ENCODE results near the gene PTP4A2.

The PTP4A2 gene

DNA sequence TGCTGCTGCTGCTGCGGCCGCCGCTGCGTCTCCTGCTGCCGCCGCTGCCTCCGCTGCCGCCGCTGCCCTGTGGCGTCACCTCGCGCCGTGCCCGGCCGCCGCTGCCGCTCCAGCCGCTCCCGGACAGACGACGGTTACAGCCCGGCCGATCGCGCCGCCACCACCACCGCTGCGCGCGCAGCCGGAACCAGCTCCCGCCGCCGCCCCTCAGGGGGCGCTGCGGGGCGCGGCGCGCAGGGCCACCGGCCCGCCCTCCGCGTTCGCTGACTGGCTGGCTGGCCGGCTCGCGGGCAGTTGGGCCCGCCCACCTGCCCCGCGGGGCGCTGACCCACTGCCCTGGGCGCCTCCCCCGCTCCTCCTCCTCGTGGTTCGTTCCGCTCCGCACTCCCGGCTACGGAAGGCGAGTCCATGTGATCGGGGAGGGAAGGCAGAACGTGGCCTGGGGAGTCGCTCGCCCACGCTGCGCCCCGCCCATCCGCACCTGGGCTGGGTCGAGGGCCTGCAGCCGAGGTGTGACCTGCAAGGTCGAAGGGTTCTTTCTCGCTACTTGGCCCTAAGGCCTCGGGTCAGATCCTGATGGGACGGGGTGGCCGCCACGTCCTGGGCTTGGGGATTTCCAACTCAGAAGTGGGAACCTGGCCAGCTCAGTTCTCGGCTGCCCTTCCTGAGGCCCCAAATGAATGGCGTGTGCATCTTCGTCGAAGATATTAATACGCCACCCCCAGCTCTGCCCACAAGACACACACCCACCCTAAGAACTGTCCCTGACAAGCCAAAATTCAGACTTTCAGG is at the start of gene PTP4A2:
PTP4A2 (minus strand) TSS at position 185 of the 792 bp plus-strand sequence. CDS start 19,303 bp downstream, outside the sequence.
- DNase-seq (ENCODE audit: low spot score): peak; percentile 91

DNA sequence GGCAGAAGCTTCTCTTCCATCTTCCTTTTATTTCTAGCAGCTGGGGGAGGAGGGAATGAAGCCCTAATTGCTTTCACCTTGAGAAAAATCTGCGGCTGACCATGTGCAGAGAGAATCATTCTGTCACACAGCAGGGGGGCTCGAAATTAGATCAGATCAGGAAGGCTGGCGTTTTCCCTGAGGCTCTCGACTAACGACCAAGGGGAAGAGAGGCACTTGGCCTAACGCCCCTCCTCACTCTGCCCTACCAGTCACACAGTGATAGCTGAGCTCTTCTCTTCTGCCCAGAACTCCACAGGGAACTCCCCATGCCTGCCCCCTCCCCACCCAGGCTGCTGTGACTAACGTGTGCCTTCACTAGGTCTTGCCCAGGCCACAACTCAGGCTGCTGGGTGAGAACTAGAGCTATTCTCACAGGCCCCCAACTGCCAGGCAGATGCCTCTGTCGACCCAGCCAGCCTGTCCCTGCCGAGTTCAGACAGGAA is 49.0 kb upstream of the PTP4A2 start:
- DNase-seq (ENCODE audit: low spot score): no peak

DNA sequence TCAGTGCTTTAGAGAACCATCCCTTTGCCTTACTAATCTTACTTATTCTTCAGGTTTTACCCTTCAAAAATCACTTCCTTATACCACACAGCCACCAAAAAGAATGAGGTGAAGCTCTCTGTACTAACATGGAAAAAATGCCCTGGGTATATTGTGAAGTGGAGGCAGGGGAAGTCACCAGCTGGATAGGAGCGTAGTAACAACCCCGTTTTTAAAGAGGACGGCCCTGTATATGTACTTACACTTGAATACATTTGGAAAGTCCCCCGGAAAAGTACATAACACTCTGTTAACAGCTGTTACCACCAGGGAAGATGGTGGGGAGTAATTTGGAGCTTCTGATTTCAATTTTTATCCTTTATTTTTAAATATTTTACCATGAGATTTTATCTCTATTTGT is 47.3 kb upstream of the PTP4A2 start:
- no peak for DNase-seq (ENCODE audit: low spot score)

DNA sequence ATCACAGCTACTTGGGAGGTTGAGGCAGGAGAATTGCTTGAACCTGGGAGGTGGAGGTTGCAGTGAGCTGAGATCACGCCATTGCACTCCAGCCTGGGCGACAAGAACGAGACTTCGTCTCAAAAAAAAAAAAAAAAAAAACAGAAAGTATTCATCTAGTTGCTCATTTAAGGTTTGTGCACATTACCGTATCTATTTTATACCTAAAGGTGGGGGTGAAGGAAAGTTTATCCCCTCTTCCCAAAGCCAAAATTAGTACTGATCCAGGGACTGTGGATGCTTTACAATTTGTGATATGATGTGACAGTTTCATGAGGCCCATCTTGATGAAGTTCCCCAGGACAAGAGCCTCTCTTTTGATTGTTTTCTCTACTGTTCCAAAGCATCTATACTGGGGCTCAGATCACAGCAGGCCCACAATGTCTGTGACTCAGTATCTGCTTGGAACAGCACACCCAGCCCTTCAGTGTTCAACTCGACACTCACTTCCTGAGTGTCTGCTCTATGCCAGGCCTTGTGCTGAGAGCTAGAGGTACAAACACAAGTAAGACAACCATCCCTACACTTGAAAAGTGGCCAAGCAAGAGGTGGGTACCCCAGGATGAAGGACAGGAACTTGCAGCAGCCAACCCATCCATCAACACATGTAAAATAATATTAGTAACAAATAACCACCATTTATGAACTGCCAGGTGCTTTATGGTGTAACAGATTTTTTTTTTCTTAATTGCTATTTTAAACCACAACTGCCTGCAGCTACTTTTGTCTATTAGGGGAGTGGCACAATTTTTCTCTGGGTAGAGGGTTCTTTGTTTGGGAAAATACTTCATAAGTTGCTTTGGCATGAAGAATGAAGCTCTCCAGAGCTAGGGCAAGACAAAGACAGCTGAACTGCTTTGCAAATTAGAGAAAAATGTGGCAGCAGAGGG is 46.5 kb upstream of the PTP4A2 start:
- DNase-seq (ENCODE audit: low spot score): no peak

DNA sequence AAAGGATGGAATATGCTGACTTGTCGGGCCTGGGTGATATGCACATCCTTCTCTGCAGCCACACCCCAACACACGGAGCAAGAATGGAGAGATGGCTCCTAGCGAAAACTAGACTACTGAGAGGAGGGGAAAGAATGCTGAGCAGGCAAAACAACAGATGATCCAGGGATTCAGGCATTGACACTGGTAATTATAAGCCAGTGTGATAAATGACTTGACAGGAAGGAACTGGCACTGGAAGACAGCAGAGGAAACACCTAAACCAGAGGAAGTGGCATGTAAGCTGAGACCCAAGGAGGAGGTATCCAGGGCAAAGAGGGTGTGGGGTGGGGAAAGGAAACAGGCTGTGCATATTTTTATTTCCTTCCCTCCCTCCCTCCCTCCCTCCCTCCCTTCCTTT is 43.8 kb upstream of the PTP4A2 start:
- no peak for DNase-seq (ENCODE audit: low spot score)

DNA sequence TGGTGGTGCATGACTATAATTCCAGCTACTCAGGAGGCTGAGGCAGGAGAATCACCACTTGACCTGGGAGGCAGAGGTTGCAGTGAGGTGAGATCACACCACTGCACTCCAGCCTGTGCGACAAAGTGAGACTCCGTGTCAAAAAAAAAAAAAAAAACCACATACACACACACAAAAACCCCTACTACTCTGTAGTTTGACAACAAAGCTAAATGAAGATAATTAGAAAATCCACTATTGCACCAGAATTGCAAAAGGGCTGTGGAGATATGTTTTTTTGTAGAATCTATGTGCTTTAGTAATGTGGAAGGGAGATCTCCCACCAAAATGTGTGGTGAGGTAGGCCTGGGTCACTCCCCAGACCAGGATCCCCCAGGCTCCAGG is 43.3 kb upstream of the PTP4A2 start:
- no peak for DNase-seq (ENCODE audit: low spot score)

DNA sequence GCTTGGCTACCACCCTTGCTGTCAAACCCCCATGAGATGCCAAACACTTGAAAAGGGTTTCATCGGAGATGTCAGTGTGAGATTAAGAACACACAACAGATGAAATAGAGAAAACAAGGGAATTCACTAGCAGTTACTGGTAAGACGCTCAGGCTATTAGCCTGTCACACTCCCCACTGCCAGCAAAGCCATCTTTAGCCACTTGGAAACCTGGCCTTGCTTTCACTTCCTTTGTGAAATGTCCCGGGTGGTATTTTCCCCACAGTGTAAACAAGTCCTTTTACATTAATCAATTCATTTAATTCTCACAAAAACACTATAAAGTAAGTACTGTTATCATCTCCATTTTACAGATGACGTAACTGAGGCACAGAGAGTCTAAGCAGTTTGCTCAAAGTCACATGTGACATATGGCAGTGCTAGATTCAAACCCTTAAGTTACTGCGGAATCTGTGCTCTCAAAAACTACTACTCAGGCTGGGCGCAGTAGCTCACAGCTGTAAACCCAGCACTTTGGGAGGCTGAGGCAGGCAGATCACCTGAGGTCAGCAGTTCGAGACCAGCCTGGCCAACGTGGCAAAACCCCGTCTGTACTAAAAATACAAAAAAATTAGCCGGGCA is 42.8 kb upstream of the PTP4A2 start:
- no peak for DNase-seq (ENCODE audit: low spot score)

DNA sequence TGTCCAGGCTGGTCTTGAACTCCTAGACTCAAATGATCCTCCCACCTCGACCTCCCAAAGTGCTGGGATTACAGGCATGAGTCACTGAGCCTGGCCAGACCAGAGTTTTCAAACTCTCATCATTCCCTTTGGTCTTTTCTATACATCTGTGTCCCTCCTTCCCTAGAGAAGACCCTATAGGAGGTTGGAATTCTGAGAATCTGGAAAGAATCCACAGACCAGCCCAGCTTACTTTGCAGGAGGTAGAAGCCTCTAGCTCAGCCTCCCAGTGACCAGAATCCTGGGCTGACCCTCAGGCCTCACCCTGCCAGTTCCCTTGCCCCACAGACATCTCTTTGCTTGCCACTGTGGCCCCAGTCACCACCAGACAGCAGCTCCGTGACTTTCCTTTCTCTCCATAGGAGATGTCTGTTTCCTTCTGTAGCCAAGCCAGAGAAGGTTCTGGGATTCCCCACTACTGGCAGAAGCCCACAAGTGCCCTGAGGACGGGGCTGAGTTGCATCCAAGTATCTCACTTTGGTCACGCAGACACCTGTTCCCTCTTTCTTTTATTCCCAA is 40.8 kb upstream of the PTP4A2 start:
- DNase-seq (ENCODE audit: low spot score): no peak

DNA sequence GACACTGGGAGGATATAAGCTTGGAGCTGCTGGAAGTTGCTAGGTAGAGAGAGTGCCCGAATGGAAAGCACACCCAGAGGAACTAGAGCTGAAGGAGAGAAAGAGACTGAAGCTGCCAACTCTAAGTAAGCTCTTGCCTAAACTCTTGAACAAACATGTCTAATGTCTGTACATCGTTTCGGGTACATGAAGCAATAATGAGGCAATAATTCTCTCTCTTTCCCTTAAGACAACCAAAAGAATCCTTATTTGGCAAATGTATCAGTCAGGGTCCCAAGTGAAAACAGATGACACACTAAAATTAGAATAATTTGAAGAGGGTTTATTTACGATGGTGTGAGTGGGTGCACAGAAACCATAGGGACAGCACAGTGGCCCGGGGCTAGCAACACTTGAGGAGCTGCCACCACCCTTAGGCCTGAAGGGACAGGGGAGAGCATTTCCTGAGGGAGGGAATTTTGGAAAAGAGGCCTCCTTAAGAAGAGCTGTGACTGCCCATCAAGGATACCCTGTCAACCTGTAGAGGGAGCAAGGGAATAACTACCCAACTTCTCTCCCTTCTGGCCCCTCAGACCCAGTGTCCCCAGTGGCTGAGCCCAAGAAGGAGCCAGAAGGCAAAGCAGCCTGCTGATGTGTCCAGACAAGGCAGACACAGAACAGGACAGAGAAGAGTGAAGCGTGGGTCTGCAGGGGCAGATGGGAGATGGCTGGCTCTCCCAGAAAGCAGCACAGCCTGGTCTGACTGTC is 39.4 kb upstream of the PTP4A2 start:
- DNase-seq (ENCODE audit: low spot score): no peak

DNA sequence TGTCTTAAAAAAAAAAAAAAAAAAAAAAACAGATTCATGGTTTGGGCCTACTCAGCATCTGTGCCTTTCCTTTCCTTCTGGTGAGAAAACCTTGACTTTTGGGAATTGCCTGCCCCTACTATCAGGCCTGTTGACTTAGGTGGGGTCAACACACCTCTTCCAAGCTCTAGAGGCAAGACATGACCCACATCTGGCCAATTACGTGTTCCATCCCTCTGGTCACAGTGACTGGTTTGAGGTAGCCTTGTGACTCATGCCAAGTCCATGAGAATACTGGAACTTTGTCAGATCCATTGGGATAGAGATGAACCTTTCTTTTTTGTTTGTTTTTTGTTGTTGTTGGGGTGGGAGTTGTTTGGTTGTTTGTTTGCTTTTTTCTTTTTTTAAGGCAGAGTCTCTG is 38.2 kb upstream of the PTP4A2 start:
- DNase-seq (ENCODE audit: low spot score): no peak

DNA sequence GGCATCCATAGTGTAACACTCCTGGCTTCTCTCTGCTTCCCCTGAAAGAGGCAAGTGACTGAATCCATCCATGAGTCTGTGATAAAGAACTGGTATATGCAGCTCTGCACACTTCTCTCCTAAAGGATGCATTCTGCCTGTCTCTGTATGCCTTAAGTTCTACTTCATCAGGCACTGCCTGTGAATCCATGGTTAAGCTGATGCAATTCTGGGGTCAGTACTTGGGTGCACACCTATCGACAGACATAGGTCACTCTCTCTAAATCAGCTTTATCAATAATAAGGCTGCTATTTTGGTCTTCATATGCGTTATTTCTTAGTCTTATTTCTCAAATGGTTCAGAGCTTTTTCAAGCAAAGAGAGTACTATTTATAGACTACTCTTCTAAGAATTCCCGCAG is 32.7 kb upstream of the PTP4A2 start:
- no peak for DNase-seq (ENCODE audit: low spot score)

DNA sequence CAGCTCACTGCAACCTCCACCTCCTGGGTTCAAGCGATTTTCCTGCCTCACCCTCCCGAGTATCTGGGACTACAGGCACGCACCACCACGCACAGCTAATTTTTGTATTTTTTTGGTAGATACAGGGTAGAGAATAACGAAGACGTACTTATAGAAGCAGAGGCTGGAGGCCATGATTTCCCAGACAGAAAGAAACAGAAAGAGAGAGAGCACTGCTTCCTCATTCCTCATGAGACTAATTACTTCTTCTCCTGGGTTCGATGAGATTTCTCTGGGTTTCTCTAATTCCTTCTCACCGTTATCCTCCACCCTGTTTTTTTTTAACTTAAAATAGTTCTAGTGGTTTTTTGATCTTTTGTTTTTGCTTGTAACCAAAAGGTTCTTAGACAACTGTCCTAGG is 23.4 kb upstream of the PTP4A2 start:
- no peak for DNase-seq (ENCODE audit: low spot score)

DNA sequence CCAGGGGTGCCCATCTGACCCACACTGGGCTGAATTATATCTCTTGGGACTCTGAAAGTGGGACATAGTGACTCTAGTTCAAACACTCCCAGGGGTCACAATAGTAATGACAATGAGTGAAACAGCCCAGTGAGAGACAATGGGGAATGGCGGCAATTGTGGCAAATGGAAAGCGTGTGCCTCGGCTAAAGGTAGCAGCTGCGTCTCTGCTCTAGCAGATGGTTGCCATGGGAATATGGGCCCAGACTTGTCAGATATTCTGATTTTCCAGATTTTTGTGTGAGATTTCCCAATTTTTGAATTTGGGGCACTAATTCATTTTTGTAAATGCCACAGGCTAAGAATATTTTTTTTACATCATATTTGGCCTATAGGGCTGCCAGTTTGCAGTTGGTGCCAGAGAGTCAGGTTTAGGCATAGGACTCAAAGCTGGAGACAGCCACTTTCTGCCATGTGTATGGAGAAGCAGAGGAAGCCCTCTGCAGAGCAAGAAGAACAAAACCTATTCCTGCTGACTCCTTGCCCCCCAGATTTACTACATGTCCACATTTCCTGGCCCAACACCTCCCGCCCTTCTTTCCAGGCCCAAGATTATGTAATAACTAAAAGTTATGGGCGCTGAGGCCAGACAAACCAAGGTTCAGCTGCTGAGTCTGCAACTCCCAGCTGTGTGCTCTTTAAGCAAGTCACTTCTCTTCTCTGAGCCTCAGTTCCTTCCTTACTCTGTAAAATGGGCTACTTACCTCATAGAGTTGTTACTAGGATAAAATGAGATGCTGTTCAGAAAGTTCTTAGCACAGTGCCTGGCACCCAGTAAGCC is 21.6 kb upstream of the PTP4A2 start:
- no peak for DNase-seq (ENCODE audit: low spot score)

DNA sequence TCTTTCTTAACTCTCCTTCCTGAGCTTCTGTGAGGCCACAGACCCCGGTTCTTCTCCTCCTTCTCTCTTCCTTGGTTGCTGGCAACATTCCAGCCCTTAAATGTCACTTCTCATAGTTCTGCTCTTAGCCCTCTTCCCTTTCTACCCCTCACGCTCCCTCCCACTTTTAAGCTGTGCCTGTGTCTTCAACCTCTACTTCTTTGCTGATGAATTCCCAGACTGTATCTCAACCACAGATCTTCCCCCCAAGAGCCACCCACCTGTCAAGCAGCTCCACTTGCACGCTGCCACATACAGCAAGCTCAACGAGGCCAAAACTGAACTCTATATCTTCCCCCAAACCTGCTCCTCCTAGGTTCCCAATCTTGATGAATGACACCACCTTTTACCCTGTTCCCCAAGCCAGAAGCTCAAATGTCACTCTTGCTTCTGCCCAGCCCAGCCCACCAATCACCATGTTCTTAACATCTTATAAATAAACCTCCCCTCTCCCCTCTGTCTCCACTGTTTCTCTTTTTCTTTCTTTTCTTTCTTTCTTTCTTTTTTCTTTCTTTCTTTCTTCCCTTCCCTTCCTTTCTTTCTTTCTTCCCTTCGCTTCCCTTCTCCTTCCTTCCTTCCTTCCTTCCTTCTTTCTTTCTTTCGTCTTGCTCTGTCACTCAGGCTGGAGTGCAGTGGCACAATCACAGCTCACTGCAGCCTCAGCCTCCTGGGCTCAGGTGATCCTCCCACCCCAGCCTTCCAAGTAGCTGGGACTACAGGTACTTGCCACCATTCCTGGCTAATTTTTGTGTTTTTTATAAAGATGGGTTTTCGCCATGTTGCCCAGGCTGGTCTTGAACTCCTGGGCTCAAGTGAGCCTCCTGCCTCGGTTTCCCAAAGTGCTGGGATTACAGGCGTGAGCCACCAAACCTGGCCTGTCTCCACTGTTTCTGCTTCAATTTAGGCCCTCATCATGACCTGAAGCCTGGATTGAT is 19.8 kb upstream of the PTP4A2 start:
- DNase-seq (ENCODE audit: low spot score): no peak

DNA sequence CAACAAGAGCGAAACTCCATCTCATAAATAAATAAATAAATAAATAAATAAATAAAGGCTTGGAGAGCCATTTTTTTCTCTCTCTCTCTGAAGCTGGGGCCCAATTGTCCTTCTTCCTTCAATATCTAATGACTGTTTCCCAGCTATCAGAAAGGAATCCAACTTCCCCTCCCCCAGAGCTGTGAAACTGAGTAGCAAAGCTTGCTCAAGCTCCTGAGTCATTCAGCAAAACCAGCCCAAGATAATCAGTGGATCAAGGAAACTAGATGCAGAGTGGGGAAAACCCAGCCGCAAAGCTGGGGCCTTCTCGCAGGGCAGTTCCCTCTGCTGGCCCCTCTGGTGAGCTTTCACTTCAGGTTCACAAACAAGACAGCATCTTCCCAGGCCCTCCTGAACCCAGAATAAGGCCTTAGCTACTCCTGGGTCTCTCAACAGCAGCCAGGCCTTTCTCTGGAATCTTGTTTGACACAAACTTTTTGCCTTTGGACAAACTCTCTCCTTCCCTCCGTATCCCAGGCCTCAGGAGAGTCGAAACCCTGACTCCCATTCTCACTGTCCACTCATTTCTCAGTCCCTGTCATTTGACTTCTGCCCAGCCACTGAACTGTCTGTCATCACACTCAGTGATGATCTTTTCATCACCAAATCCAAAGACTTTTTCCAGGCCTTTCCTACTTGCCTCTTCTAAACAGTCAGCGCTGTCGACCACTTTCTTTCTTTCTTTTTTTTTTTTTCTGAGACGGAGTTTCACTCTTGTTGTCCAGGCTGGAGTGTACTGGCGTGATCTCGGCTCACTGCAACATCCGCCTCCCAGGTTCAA is 18.0 kb upstream of the PTP4A2 start:
- DNase-seq (ENCODE audit: low spot score): peak; percentile 39

DNA sequence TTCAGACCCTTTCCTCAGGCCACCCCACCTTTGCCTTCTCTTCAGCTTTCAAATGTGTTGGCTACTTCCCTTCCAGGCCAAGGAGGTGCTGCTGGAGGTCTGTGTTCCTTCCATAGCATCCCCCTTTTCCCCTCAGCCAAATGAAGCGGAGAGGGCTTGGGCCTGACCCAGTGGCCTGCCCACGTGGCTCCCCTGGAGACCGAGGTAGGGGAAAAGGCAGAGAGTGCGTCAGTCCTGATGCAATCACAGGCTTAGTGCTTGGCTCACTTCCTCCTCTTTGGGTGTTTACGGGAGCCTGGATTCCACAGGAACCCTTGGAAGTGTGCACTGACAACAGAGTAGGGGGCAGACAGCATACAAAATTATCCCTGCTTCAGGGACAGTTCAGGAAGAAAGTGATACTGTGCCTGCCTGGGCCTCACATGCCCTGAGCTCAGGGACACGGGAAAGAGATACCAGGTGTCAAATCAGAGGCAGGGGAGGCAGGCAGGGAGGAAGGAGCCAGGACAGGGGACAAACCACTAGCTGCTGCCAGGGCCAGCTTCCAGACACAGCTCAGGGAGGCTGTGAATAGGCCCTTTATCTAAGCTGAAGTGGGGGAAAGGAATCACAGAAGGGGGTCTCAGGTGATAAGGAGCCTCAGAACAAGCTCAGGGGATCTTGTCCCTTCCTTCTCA is 16.6 kb upstream of the PTP4A2 start:
- no peak for DNase-seq (ENCODE audit: low spot score)

DNA sequence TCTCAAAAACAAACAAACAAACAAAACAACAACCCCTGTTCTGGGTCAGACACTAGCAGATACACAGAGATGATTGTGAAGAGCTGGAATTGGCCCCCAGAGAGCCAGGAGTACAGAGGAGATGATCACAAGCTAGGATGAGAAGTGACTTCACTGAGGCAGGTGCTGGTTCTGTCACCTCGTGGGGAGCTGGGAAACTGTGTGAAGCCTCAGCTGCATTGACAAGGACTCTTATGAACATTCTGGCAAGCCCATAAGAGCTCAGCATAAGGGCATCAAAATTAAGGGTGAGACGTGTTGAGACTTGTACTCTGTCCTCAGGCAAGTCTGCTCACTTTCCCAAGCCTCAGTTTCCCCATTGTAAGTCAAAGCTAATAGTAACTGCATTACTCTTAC is 14.7 kb upstream of the PTP4A2 start:
- no peak for DNase-seq (ENCODE audit: low spot score)

DNA sequence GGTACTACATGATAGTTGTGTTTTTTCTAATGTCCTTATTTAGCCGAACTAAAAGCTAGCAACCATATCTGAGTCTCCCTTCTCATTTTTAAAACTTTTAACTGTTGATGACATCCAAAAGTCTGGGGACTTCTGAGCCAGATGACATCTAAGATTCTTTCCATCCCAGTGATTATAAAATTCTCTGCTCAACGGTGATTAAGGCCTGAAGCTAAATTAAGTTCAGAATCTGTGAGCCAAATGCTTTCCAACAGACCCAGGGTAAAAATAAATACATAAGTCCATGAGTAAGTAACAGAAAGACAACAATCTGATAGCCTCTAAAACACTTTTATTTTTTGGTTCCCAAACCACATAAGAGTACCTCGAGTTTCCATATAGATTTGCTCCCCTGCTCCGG is 13.1 kb upstream of the PTP4A2 start:
- no peak for DNase-seq (ENCODE audit: low spot score)

Measured in COLO829 (cell line).